Liver (tissue), 9 donors: Measurements from ENCODE around the gene ZRANB1. TPM values are rescaled to one million over a fixed set of nuclear protein-coding genes. Genes with fewer than 3 reads are reported as not detected.

Experiments
- DNase-seq: peaks from one replicate; pipeline ENCODE4 v3.0.0-alpha.2; 2017; ENCODE audit warnings: low spot score
- H3K27ac ChIP-seq, 2 donors: one replicate each; pipeline ENCODE4 v1.7.0; 2013; ENCODE audit warnings: inconsistent platforms in 2 of 2, low read length in 2 of 2, control low read depth in 1 of 2, low read depth in 1 of 2, mild to moderate bottlenecking in 1 of 2
- H3K27me3 ChIP-seq, 4 donors: one replicate each; pipeline versions ENCODE4 v1.6.1 to v1.7.0; 2013; ENCODE audit warnings: low read length in 3 of 4, inconsistent platforms in 1 of 4, mild to moderate bottlenecking in 1 of 4, moderate library complexity in 1 of 4; ENCODE audit not compliant: control insufficient read depth in 4 of 4, insufficient read depth in 4 of 4
- H3K36me3 ChIP-seq, 4 donors: one replicate each; pipeline versions ENCODE4 v1.6.1 to v1.7.0; 2013; ENCODE audit warnings: low read length in 3 of 4, mild to moderate bottlenecking in 3 of 4, low read depth in 1 of 4, moderate library complexity in 1 of 4; ENCODE audit not compliant: control insufficient read depth in 4 of 4, insufficient read depth in 3 of 4
- H3K4me1 ChIP-seq, 4 donors: one replicate each; pipeline versions ENCODE4 v1.6.1 to v1.7.0; 2013; ENCODE audit warnings: low read length in 3 of 4, mild to moderate bottlenecking in 3 of 4, moderate library complexity in 1 of 4; ENCODE audit not compliant: control insufficient read depth in 4 of 4, insufficient read depth in 4 of 4
- H3K4me3 ChIP-seq, 3 donors: one replicate each; pipeline versions ENCODE4 v1.6.1 to v1.7.0; 2013; ENCODE audit warnings: low read length in 3 of 3, control low read depth in 1 of 3, low read depth in 1 of 3, mild to moderate bottlenecking in 1 of 3
- H3K9ac ChIP-seq, 2 donors: one replicate each; pipeline ENCODE4 v1.7.0; 2013; ENCODE audit warnings: low read length in 2 of 2, mild to moderate bottlenecking in 2 of 2, moderate library complexity in 2 of 2, control low read depth in 1 of 2, low read depth in 1 of 2
- H3K9me3 ChIP-seq, 4 donors: one replicate each; pipeline versions ENCODE4 v1.6.1 to v1.7.0; 2013; ENCODE audit warnings: low read length in 3 of 4; ENCODE audit not compliant: control insufficient read depth in 4 of 4
- ATF3 ChIP-seq: IDR thresholded peaks from 2 replicates; pipeline ENCODE4 v1.6.1; 2016; ENCODE audit warnings: antibody characterized with exemption
- CTCF ChIP-seq: fragments of 150-350 bp; IDR thresholded peaks from 2 replicates; pipeline ENCODE4 v1.5.1; 2017; ENCODE audit warnings: improper control_type of control experiment, low read depth, low read length; ENCODE audit not compliant: missing input control
- EGR1 ChIP-seq, 2 donors: IDR thresholded peaks; 2 replicates each; pipeline ENCODE4 v1.6.1; 2016 to 2018; ENCODE audit warnings: antibody characterized with exemption in 2 of 2, low read depth in 2 of 2
- FOXA1 ChIP-seq: IDR thresholded peaks from 2 replicates; pipeline ENCODE4 v1.6.1; 2016; ENCODE audit warnings: antibody characterized with exemption
- FOXA2 ChIP-seq: IDR thresholded peaks from 2 replicates; pipeline ENCODE4 v1.6.1; 2016; ENCODE audit warnings: antibody characterized with exemption
- GABPA ChIP-seq, 2 donors: IDR thresholded peaks in 1 of 2; conservative IDR thresholded peaks in 1 of 2; 2 replicates each; pipeline ENCODE4 v1.6.1; 2016; ENCODE audit warnings: antibody characterized with exemption in 2 of 2, mild to moderate bottlenecking in 1 of 2, moderate library complexity in 1 of 2
- HNF4A ChIP-seq, 2 donors: conservative IDR thresholded peaks; 2 replicates each; pipeline ENCODE4 v1.6.1; 2016; ENCODE audit warnings: antibody characterized with exemption in 2 of 2, mild to moderate bottlenecking in 2 of 2
- HNF4G ChIP-seq: IDR thresholded peaks from 2 replicates; pipeline ENCODE4 v1.6.1; 2016; ENCODE audit warnings: antibody characterized with exemption
- JUND ChIP-seq, 2 donors: IDR thresholded peaks; 2 replicates each; pipeline ENCODE4 v1.6.1; 2016; ENCODE audit warnings: antibody characterized with exemption in 2 of 2
- MAX ChIP-seq: IDR thresholded peaks from 2 replicates; pipeline ENCODE4 v1.6.1; 2016; ENCODE audit warnings: antibody characterized with exemption
- NR2F2 ChIP-seq: IDR thresholded peaks from 2 replicates; pipeline ENCODE4 v1.6.1; 2016; ENCODE audit warnings: antibody characterized with exemption
- RAD21 ChIP-seq, 2 donors: IDR thresholded peaks; 2 replicates each; pipeline ENCODE4 v1.6.1; 2016; ENCODE audit warnings: antibody characterized with exemption in 2 of 2, mild to moderate bottlenecking in 2 of 2
- REST ChIP-seq: IDR thresholded peaks from 2 replicates; pipeline ENCODE4 v1.6.1; 2016; ENCODE audit warnings: antibody characterized with exemption, mild to moderate bottlenecking
- RXRA ChIP-seq, 2 donors: IDR thresholded peaks; 2 replicates each; pipeline ENCODE4 v1.6.1; 2017 to 2018; ENCODE audit warnings: antibody characterized with exemption in 2 of 2, mild to moderate bottlenecking in 1 of 2
- SP1 ChIP-seq: IDR thresholded peaks from 2 replicates; pipeline ENCODE4 v1.6.1; 2018; ENCODE audit warnings: antibody characterized with exemption, mild to moderate bottlenecking
- TAF1 ChIP-seq: conservative IDR thresholded peaks from 2 replicates; pipeline ENCODE4 v1.6.1; 2016; ENCODE audit warnings: antibody characterized with exemption, mild to moderate bottlenecking
- YY1 ChIP-seq: IDR thresholded peaks from 2 replicates; pipeline ENCODE4 v1.6.1; 2016; ENCODE audit warnings: antibody characterized with exemption, mild to moderate bottlenecking
- WGBS: extraction: QIAGEN DNeasy Blood & Tissue Kit; methylation state at CpG from one replicate; pipeline ENCODE4 v1.1.7; 2013; 5-methylcytosine and 5-hydroxymethylcytosine counted together
- polyA plus RNA-seq, 2 donors: library from polyadenylated mRNA; stranded (reverse) in 1 of 2; unstranded in 1 of 2; fragments of 200-250 nt in 1 of 2; fragments of >200 nt in 1 of 2; fragmentation: Nextera tagmentation in 1 of 2; extraction: Ambion mirVana in 1 of 2; gene quantifications; one replicate each; pipeline versions ENCODE4 v1.2.1 to v1.2.3, GENCODE V29; 2013 to 2015
- total RNA-seq, 2 donors: library from RNA; depleted of rRNA; stranded (reverse); fragments of >200 nt; gene quantifications; one replicate each; pipeline ENCODE4 v1.2.3, GENCODE V29; 2014
- donor health status: healthy.
- donor health status: healthy.
- donor health status: healthy.
- donor health status: healthy.
- donor health status: healthy.

Gene ZRANB1
- total and polyA plus RNA-seq, 4 donors = 6.2 to 32.5 (median 14.4) TPM

- Histone ChIP-seq H3K9me3 (peaks cover 0 to 2% (median 0%) of the 10 kb centered on the region in 4 donors), H3K36me3 (no peaks in the 10 kb centered on the region), H3K4me3 (no peak overlapping the region), H3K27ac (no peak overlapping the region), H3K27me3 (no peaks in the 10 kb centered on the region), H3K9ac (no peak overlapping the region), H3K4me1 (peaks cover 3 to 13% (median 8%) of the 10 kb centered on the region in 4 donors)
- 88% methylated on average over 9 of the region's 9 CpGs for WGBS
- no peak for TF ChIP-seq GABPA (IDR thresholded peaks at IDR 0.05 in 1 of 2, conservative IDR thresholded peaks at IDR 0.05 in 1 of 2)
- no peak for TF ChIP-seq EGR1 (IDR thresholded peaks at IDR 0.05; ENCODE audit: low read depth in 2 of 2)
- no peak for TF ChIP-seq NR2F2
- TF ChIP-seq YY1 = no peak
- no peak for TF ChIP-seq JUND (IDR thresholded peaks at IDR 0.05)
- TF ChIP-seq CTCF = no peak
- TF ChIP-seq FOXA1 = no peak
- no peak for TF ChIP-seq SP1
- TF ChIP-seq RAD21 (IDR thresholded peaks at IDR 0.05) = no peak
- no peak for TF ChIP-seq MAX
- TF ChIP-seq HNF4A (conservative IDR thresholded peaks at IDR 0.05) = no peak
- no peak for TF ChIP-seq HNF4G
- TF ChIP-seq ATF3 = no peak
- TF ChIP-seq REST = no peak
- TF ChIP-seq TAF1 = no peak
- TF ChIP-seq FOXA2 = no peak
- DNase-seq = no peak
Observed at GRCh38 chr10:125018576-125019143, 76.7 kb downstream of the ZRANB1 start.

GRCh38 chr10:125020386-125020785, 78.5 kb downstream of the ZRANB1 start:
- H3K27ac ChIP-seq = no peak overlapping the region
- no peak for DNase-seq
- no peaks in the 10 kb centered on the region for H3K36me3 ChIP-seq
- H3K4me1 ChIP-seq = peaks cover 4 to 28% (median 19%) of the 10 kb centered on the region in 4 donors
- no peaks in the 10 kb centered on the region for H3K27me3 ChIP-seq
- H3K4me3 ChIP-seq = no peak overlapping the region
- H3K9ac ChIP-seq = no peak overlapping the region
- H3K9me3 ChIP-seq = peaks cover 0 to 2% (median 0%) of the 10 kb centered on the region in 4 donors
- WGBS = 88% methylated on average over 17 of the region's 17 CpGs
- no peak for TF ChIP-seq HNF4A (conservative IDR thresholded peaks at IDR 0.05)
- TF ChIP-seq SP1 = no peak
- no peak for TF ChIP-seq JUND (IDR thresholded peaks at IDR 0.05)
- TF ChIP-seq TAF1 = no peak
- no peak for TF ChIP-seq CTCF
- TF ChIP-seq GABPA (IDR thresholded peaks at IDR 0.05 in 1 of 2, conservative IDR thresholded peaks at IDR 0.05 in 1 of 2) = no peak
- no peak for TF ChIP-seq NR2F2
- TF ChIP-seq EGR1 (IDR thresholded peaks at IDR 0.05; ENCODE audit: low read depth in 2 of 2) = no peak
- TF ChIP-seq ATF3 = no peak
- TF ChIP-seq RXRA (IDR thresholded peaks at IDR 0.05) = no peak
- TF ChIP-seq YY1 = no peak
- no peak for TF ChIP-seq HNF4G
- TF ChIP-seq RAD21 (IDR thresholded peaks at IDR 0.05) = no peak
- TF ChIP-seq REST = no peak
